B cell (primary cell): ENCODE measurements around the gene GABRR3. TPM values are rescaled to one million over a fixed set of nuclear protein-coding genes. Genes with fewer than 3 reads are reported as not detected.

Experiments used
- ATAC-seq: fragments of 200-7000 bp; cut with Tn5 transposase; one replicate; pipeline ENCODE4 v1.10.0; 2021; ENCODE audit warnings: low read depth, mild to moderate bottlenecking, moderate number of reproducible peaks, moderate library complexity
- CTCF ChIA-PET: fragments of 350-600 bp; sonication (Branson Sonifier 250); formaldehyde crosslinking; loops from one replicate; lab custom pipeline; 2021; ENCODE audit warnings: antibody characterized with exemption, inconsistent platforms; lab: Charles Lee
- POLR2A ChIA-PET: fragments of 350-600 bp; sonication (Branson Sonifier 250); formaldehyde crosslinking; loops from one replicate; lab custom pipeline; 2021; ENCODE audit warnings: antibody characterized with exemption; lab: Charles Lee
- DNase-seq: peaks from one replicate; pipeline ENCODE4 v3.0.0; 2013
- H2AFZ ChIP-seq: 2 replicates; pipeline ENCODE4 v1.6.1; 2012; ENCODE audit warnings: mild to moderate bottlenecking, low read depth, low read length; ENCODE audit not compliant: insufficient read depth, poor library complexity, severe bottlenecking
- H3K27ac ChIP-seq, 2 donors: 1 replicate in 1 of 2; 2 replicates in 1 of 2; pipeline ENCODE4 v1.5.1; 2012 to 2013; ENCODE audit warnings: low read length in 2 of 2, mild to moderate bottlenecking in 2 of 2, moderate library complexity in 1 of 2
- H3K27me3 ChIP-seq, 4 experiments: fragments of 200-600 bp in 1 of 4; sonication (generic) in 1 of 4; replicated peaks in 1 of 4; 1 replicate in 2 of 4; 2 replicates in 2 of 4; pipeline versions ENCODE4 v1.6.1 to v1.7.0; 2013 to 2016; ENCODE audit warnings: low read length in 3 of 4, mild to moderate bottlenecking in 2 of 4, mixed read lengths in 1 of 4, moderate library complexity in 1 of 4; ENCODE audit not compliant: insufficient read depth in 4 of 4, control insufficient read depth in 3 of 4; ENCODE audit errors: control extremely low read depth in 1 of 4
- H3K36me3 ChIP-seq, 2 experiments: replicated peaks in 1 of 2; 1 replicate in 1 of 2; 2 replicates in 1 of 2; pipeline versions ENCODE4 v1.6.1 to v1.7.1; 2013; ENCODE audit warnings: low read length in 1 of 2; ENCODE audit not compliant: insufficient read depth in 2 of 2, control insufficient read depth in 1 of 2; ENCODE audit errors: control extremely low read depth in 1 of 2, extremely low read depth in 1 of 2
- H3K4me1 ChIP-seq, 2 donors: fragments of 200-600 bp in 1 of 2; sonication (generic) in 1 of 2; 1 replicate in 1 of 2; 2 replicates in 1 of 2; pipeline versions ENCODE4 v1.5.1 to v1.6.1; 2013 to 2017; ENCODE audit warnings: low read length in 2 of 2; ENCODE audit not compliant: control insufficient read depth in 2 of 2, insufficient read depth in 2 of 2
- H3K4me2 ChIP-seq: replicated peaks from 2 replicates; pipeline ENCODE3; 2012; ENCODE audit warnings: mild to moderate bottlenecking, low read depth, low read length; ENCODE audit not compliant: poor library complexity, severe bottlenecking
- H3K4me3 ChIP-seq, 5 experiments: fragments of 200-600 bp in 1 of 5; sonication (generic) in 1 of 5; 1 replicate in 3 of 5; 2 replicates in 2 of 5; pipeline versions ENCODE4 v1.5.1 to v1.7.0; 2011 to 2016; ENCODE audit warnings: low read length in 4 of 5, mild to moderate bottlenecking in 4 of 5, low read depth in 2 of 5, control low read depth in 1 of 5, moderate library complexity in 1 of 5; ENCODE audit not compliant: insufficient read depth in 1 of 5; ENCODE audit errors: control extremely low read depth in 1 of 5, extremely low read depth in 1 of 5
- H3K79me2 ChIP-seq: fragments of 200-600 bp; sonication (generic); one replicate; pipeline ENCODE4 v1.6.0; 2016; ENCODE audit warnings: low read length; ENCODE audit not compliant: control insufficient read depth, insufficient read depth
- H3K9ac ChIP-seq: fragments of 200-600 bp; sonication (generic); 2 replicates; pipeline ENCODE4 v1.6.1; 2017; ENCODE audit warnings: mild to moderate bottlenecking, low read length, moderate library complexity
- H3K9me3 ChIP-seq, 3 donors: one replicate each; pipeline versions ENCODE4 v1.6.1 to v1.7.1; 2013; ENCODE audit warnings: low read length in 2 of 3; ENCODE audit not compliant: control insufficient read depth in 2 of 3, insufficient read depth in 1 of 3; ENCODE audit errors: control extremely low read depth in 1 of 3
- H4K20me1 ChIP-seq: 2 replicates; pipeline ENCODE4 v1.6.0; 2012; ENCODE audit warnings: mild to moderate bottlenecking, low read length; ENCODE audit not compliant: insufficient read depth, control insufficient read depth, poor library complexity, severe bottlenecking
- H3K27ac Mint-ChIP-seq: one replicate; pipeline ENCODE4 v1.8.0; 2021; ENCODE audit warnings: mixed read lengths
- H3K27me3 Mint-ChIP-seq: one replicate; pipeline ENCODE4 v1.8.0; 2021; ENCODE audit warnings: mixed read lengths
- H3K4me1 Mint-ChIP-seq: one replicate; pipeline ENCODE4 v1.8.0; 2021; ENCODE audit warnings: mixed read lengths
- H3K4me3 Mint-ChIP-seq: one replicate; pipeline ENCODE4 v1.8.0; 2021; ENCODE audit warnings: mixed read lengths
- H3K9me3 Mint-ChIP-seq: one replicate; pipeline ENCODE4 v1.8.0; 2022; ENCODE audit warnings: mixed read lengths; ENCODE audit not compliant: insufficient read depth
- EZH2 ChIP-seq: IDR thresholded peaks from 2 replicates; pipeline ENCODE4 v1.6.1; 2012; ENCODE audit warnings: borderline replicate concordance, low read depth, mild to moderate bottlenecking, moderate library complexity, low read length; ENCODE audit not compliant: insufficient read depth, poor library complexity, severe bottlenecking
- WGBS: methylation state at CpG from one replicate; pipeline ENCODE4 v1.1.5; 2013; ENCODE audit warnings: missing lambda C conversion rate; ENCODE audit not compliant: insufficient coverage; 5-methylcytosine and 5-hydroxymethylcytosine counted together
- intact Hi-C: fragments of 100-400 bp; cut with micrococcal nuclease; formaldehyde crosslinking; loops from one replicate; pipeline ENCODE4 v1.10.0; 2022
- polyA plus RNA-seq: library from polyadenylated mRNA; depleted of rRNA; stranded (reverse); fragments of >200 nt; gene quantifications from 2 replicates; pipeline ENCODE4 v1.2.3, GENCODE V29; 2012
- total RNA-seq, 2 donors: library from RNA; stranded (reverse); fragments of 120-200 nt in 1 of 2; gene quantifications; 1 replicate in 1 of 2; 2 replicates in 1 of 2; pipeline versions ENCODE4 v1.2.3 to v1.2.4, GENCODE V29; 2013 to 2022
- TF ChIP-seq, protein P1 (sequence below): fragments of 200-600 bp; IDR thresholded peaks from one replicate; pipeline ENCODE4 v1.8.0; 2022; ENCODE audit warnings: antibody characterized with exemption, mild to moderate bottlenecking

The GABRR3 gene
- total and polyA plus RNA-seq, 2 donors (not counting 1 experiment from before 2014, with no cell fraction given), result not detected

GRCh38 chr3:98018301-98018700 lies 16.8 kb downstream of the GABRR3 start:
- Histone ChIP-seq H2AFZ (no peak overlapping the region), H3K4me2 (no peak overlapping the region), H3K9ac (no peak overlapping the region), H3K27ac (no peak overlapping the region), H3K4me1 (no peaks in the 10 kb centered on the region), H3K27me3 (no peaks in the 10 kb centered on the region), H3K79me2 (no peaks in the 10 kb centered on the region), H3K9me3 (no peaks in the 10 kb centered on the region), H3K36me3 (no peaks in the 10 kb centered on the region), H3K4me3 (no peak overlapping the region), H4K20me1 (no peaks in the 10 kb centered on the region)
- Mint-ChIP-seq H3K27me3 (peaks cover 20% of the 10 kb centered on the region), H3K4me3 (no peak overlapping the region), H3K9me3 (no peaks in the 10 kb centered on the region), H3K27ac (no peak overlapping the region), H3K4me1 (peaks cover 1% of the 10 kb centered on the region)
- DNase-seq, result no peak
- ChIA-PET POLR2A (no interaction called here), CTCF (interaction anchor here (7.6 to 10.0 kb wide), 2 partner anchors 8 to 222 kb away, joined by 100 to 239 read pairs; no protein-coding TSS in a partner anchor)
- intact Hi-C loops, result no loop called here
- WGBS, result no CpG with 5 or more reads among the region's 4 CpGs
- no peak for TF ChIP-seq EZH2
- TF ChIP-seq, protein P1, sequence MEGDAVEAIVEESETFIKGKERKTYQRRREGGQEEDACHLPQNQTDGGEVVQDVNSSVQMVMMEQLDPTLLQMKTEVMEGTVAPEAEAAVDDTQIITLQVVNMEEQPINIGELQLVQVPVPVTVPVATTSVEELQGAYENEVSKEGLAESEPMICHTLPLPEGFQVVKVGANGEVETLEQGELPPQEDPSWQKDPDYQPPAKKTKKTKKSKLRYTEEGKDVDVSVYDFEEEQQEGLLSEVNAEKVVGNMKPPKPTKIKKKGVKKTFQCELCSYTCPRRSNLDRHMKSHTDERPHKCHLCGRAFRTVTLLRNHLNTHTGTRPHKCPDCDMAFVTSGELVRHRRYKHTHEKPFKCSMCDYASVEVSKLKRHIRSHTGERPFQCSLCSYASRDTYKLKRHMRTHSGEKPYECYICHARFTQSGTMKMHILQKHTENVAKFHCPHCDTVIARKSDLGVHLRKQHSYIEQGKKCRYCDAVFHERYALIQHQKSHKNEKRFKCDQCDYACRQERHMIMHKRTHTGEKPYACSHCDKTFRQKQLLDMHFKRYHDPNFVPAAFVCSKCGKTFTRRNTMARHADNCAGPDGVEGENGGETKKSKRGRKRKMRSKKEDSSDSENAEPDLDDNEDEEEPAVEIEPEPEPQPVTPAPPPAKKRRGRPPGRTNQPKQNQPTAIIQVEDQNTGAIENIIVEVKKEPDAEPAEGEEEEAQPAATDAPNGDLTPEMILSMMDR, result no peak
- no peak for ATAC-seq

DNA sequence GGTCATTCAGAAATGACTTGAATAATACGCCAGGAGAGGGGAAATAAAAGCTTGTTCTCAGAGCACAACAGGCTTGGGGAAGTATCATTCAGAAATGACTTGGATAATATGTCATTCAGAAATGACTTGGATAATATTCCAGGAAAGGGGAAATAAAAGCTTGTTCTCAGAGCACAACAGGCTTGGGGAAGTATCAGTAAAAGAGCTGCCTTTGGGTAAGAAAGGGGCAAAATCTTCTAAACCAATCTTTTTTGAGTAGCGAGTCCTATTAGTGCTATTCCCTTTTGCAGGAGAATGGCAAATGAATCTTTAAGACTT lies 20.9 kb downstream of the GABRR3 start:
- intact Hi-C loops, result no loop called here
- POLR2A ChIA-PET, result no interaction called here

More for the DNA sequence above, 20.9 kb downstream of the GABRR3 start:
- Mint-ChIP-seq H3K27me3 (peaks cover 22% of the 10 kb centered on the region), H3K4me3 (no peak overlapping the region), H3K9me3 (no peaks in the 10 kb centered on the region), H3K27ac (no peak overlapping the region), H3K4me1 (no peaks in the 10 kb centered on the region)
- Histone ChIP-seq H3K36me3 (no peaks in the 10 kb centered on the region), H4K20me1 (no peaks in the 10 kb centered on the region), H3K27me3 (no peaks in the 10 kb centered on the region), H2AFZ (no peak overlapping the region), H3K4me1 (no peaks in the 10 kb centered on the region), H3K27ac (no peak overlapping the region), H3K9ac (no peak overlapping the region), H3K9me3 (no peaks in the 10 kb centered on the region), H3K79me2 (no peaks in the 10 kb centered on the region), H3K4me3 (no peak overlapping the region), H3K4me2 (no peak overlapping the region)
- CTCF ChIA-PET, result interaction anchor here (1.6 to 9.7 kb wide), 2 partner anchors 8 to 25 kb away, joined by 6 to 100 read pairs; no protein-coding TSS in a partner anchor
- TF ChIP-seq, protein P1, result no peak
- TF ChIP-seq EZH2, result no peak
- WGBS, result 100% methylated on average over 2 of the region's 2 CpGs
- no peak for DNase-seq
- ATAC-seq, result no peak
